ENCODE results near the gene LRP1. TPM values are rescaled to one million over a fixed set of nuclear protein-coding genes. Genes with fewer than 3 reads are reported as not detected.

Gene LRP1
- total RNA-seq, 2 experiments from 2014 or later, result 1.1 to 4.4 TPM

GRCh38 chr12:57148469-57149244 lies 20.4 kb downstream of the LRP1 start:
- Histone ChIP-seq H4K20me1 (ENCODE audit: insufficient read depth, low read length) (no peaks in the 10 kb centered on the region), H3K9me3 (ENCODE audit: low read length) (no peaks in the 10 kb centered on the region), H3K36me3 (ENCODE audit: insufficient read depth, low read length) (no peaks in the 10 kb centered on the region), H3K4me1 (ENCODE audit: insufficient read depth, low read length, poor library complexity, severe bottlenecking) (no peaks in the 10 kb centered on the region), H2AFZ (ENCODE audit: low read length) (no peak overlapping the region), H3K4me2 (ENCODE audit: low read length) (no peak overlapping the region), H3K9me2 (ENCODE audit: insufficient read depth, low read length) (no peaks in the 10 kb centered on the region), H3K4me3 (ENCODE audit: low read depth, low read length, poor library complexity, severe bottlenecking) (no peak overlapping the region), H3K27ac (ENCODE audit: low read depth, low read length, poor library complexity, severe bottlenecking) (no peak overlapping the region), H3K79me2 (ENCODE audit: insufficient read depth, low read depth, low read length) (no peaks in the 10 kb centered on the region)
- TF ChIP-seq EZH2phosphoT487 (IDR thresholded peaks at IDR 0.05; ENCODE audit: borderline replicate concordance, low read depth, low read length) (no peak), CTCF (conservative IDR thresholded peaks at IDR 0.05; ENCODE audit: low read length) (no peak)
- intact Hi-C loops (cut with micrococcal nuclease; ENCODE audit: unreplicated experiment), result no loop called here
- no TSS peak for BruUV-seq (replicated peaks)
- ChIA-PET POLR2A (no interaction called here), CTCF (ENCODE audit: unreplicated experiment) (no interaction called here)
- DNase-seq (ENCODE audit: low spot score), result no peak

- no TSS peak for BruUV-seq (replicated peaks)
- H3K9me2 ChIP-seq (ENCODE audit: insufficient read depth, low read length), result no peaks in the 10 kb centered on the region
- intact Hi-C loops (cut with micrococcal nuclease; ENCODE audit: unreplicated experiment), result no loop called here
- H3K79me2 ChIP-seq (ENCODE audit: insufficient read depth, low read depth, low read length), result no peaks in the 10 kb centered on the region
- no peaks in the 10 kb centered on the region for H3K9me3 ChIP-seq (ENCODE audit: low read length)
- no peak overlapping the region for H3K27ac ChIP-seq (ENCODE audit: low read depth, low read length, poor library complexity, severe bottlenecking)
- H3K4me2 ChIP-seq (ENCODE audit: low read length), result no peak overlapping the region
- H3K36me3 ChIP-seq (ENCODE audit: insufficient read depth, low read length), result no peaks in the 10 kb centered on the region
- no peak for TF ChIP-seq CTCF (conservative IDR thresholded peaks at IDR 0.05; ENCODE audit: low read length)
- TF ChIP-seq EZH2phosphoT487 (IDR thresholded peaks at IDR 0.05; ENCODE audit: borderline replicate concordance, low read depth, low read length), result no peak
- H4K20me1 ChIP-seq (ENCODE audit: insufficient read depth, low read length), result no peaks in the 10 kb centered on the region
- H3K4me1 ChIP-seq (ENCODE audit: insufficient read depth, low read length, poor library complexity, severe bottlenecking), result no peaks in the 10 kb centered on the region
- CTCF ChIA-PET (ENCODE audit: unreplicated experiment), result no interaction called here
- no peak overlapping the region for H3K4me3 ChIP-seq (ENCODE audit: low read depth, low read length, poor library complexity, severe bottlenecking)
- POLR2A ChIA-PET, result no interaction called here
- H2AFZ ChIP-seq (ENCODE audit: low read length), result no peak overlapping the region
- DNase-seq (ENCODE audit: low spot score), result no peak
These were observed 21.1 kb downstream of the LRP1 start for GRCh38 chr12:57149245-57149900.
